Effector memory CD8-positive, alpha-beta T cell (primary cell): ENCODE measurements around the gene C4A.
"Not testable (repeated sequence)": the region's sequence is repeated elsewhere in the genome, so short reads cannot be mapped to it uniquely, and the experiment has no call there.

Experiments used
- ATAC-seq: fragments of 150-1000 bp; cut with Tn5 transposase; replicated peaks from 2 replicates; pipeline ENCODE4 v1.10.0; 2021; ENCODE audit warnings: mild to moderate bottlenecking, moderate library complexity
- DNase-seq, 3 experiments: peaks; one replicate each; pipeline ENCODE4 v3.0.0; 2021
- H3K27ac Mint-ChIP-seq, 2 donors: one replicate each; pipeline ENCODE4 v1.8.0; 2022; ENCODE audit warnings: mild to moderate bottlenecking in 2 of 2, mixed read lengths in 2 of 2, moderate library complexity in 2 of 2
- H3K27me3 Mint-ChIP-seq, 2 donors: one replicate each; pipeline ENCODE4 v1.8.0; 2022; ENCODE audit warnings: mixed read lengths in 2 of 2
- H3K36me3 Mint-ChIP-seq: one replicate; pipeline ENCODE4 v1.8.0; 2022; ENCODE audit warnings: mild to moderate bottlenecking, moderate library complexity, mixed read lengths; ENCODE audit not compliant: insufficient read depth
- H3K4me1 Mint-ChIP-seq, 2 donors: one replicate each; pipeline ENCODE4 v1.8.0; 2022; ENCODE audit warnings: low read depth in 2 of 2, mixed read lengths in 2 of 2
- H3K4me3 Mint-ChIP-seq, 2 donors: one replicate each; pipeline ENCODE4 v1.8.0; 2022; ENCODE audit warnings: mild to moderate bottlenecking in 2 of 2, mixed read lengths in 2 of 2, moderate library complexity in 2 of 2
- H3K9me3 Mint-ChIP-seq, 2 donors: one replicate each; pipeline ENCODE4 v1.8.0; 2022; ENCODE audit warnings: mixed read lengths in 2 of 2

The C4A gene

DNA sequence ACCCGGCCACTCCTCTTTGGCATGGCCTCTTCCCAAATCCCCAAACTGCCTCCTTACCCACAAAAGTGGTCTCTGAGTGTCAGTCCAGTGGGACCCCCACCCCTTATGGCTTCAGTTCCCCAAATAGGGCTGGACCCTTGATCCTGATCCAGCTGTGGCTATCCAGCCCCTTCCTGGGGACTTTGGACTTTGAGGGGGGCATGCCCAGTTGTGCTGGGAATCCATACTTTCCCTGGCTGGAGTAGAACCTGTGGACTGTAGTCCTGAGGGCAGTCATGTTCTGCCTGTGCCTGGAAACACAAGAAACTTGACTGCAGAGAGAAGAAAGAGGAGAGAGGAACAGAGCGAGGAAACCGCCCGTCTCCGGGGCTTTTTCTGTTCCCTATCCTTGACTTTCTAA lies 55.3 kb downstream of the C4A start:
- not testable (repeated sequence) for DNase-seq, H3K4me1 Mint-ChIP-seq, H3K36me3 Mint-ChIP-seq, H3K27me3 Mint-ChIP-seq, ATAC-seq, H3K9me3 Mint-ChIP-seq
- peak overlapping the region; percentile 75 to 83 for H3K27ac Mint-ChIP-seq
- peak overlapping the region in 1 of 2 donors; percentile 63 for H3K4me3 Mint-ChIP-seq

- Mint-ChIP-seq H3K4me3 (peak within 1 kb of the TSS in 1 of 2 donors; percentile 63), H3K27ac (peak within 1 kb of the TSS; percentile 75 to 83)
- H3K4me1 Mint-ChIP-seq, DNase-seq, H3K27me3 Mint-ChIP-seq, H3K9me3 Mint-ChIP-seq, H3K36me3 Mint-ChIP-seq: not testable (repeated sequence)
- peak; percentile 96 for ATAC-seq
These were observed 56.0 kb downstream of the C4A start, which contains the start of gene CYP21A2 for GRCh38 chr6:32037598-32038524. Gene CYP21A2, plus strand, starts transcription at chr6:32038415. Its CDS starts 8 bp downstream, at chr6:32038423.

DNA sequence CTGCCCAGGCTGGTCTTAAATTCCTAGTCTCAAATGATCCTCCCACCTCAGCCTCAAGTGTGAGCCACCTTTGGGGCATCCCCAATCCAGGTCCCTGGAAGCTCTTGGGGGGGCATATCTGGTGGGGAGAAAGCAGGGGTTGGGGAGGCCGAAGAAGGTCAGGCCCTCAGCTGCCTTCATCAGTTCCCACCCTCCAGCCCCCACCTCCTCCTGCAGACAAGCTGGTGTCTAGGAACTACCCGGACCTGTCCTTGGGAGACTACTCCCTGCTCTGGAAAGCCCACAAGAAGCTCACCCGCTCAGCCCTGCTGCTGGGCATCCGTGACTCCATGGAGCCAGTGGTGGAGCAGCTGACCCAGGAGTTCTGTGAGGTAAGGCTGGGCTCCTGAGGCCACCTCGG lies 57.0 kb downstream of the C4A start:
- not testable (repeated sequence) for H3K4me3 Mint-ChIP-seq, H3K4me1 Mint-ChIP-seq, H3K9me3 Mint-ChIP-seq, H3K27ac Mint-ChIP-seq, H3K36me3 Mint-ChIP-seq, ATAC-seq, DNase-seq, H3K27me3 Mint-ChIP-seq

GRCh38 chr6:32039321-32040274 lies 57.7 kb downstream of the C4A start:
- H3K4me3 Mint-ChIP-seq, DNase-seq, H3K9me3 Mint-ChIP-seq, H3K36me3 Mint-ChIP-seq, H3K4me1 Mint-ChIP-seq, H3K27ac Mint-ChIP-seq, ATAC-seq, H3K27me3 Mint-ChIP-seq: not testable (repeated sequence)

- not testable (repeated sequence) for H3K4me1 Mint-ChIP-seq, H3K4me3 Mint-ChIP-seq, H3K9me3 Mint-ChIP-seq, H3K36me3 Mint-ChIP-seq, DNase-seq, H3K27me3 Mint-ChIP-seq, H3K27ac Mint-ChIP-seq, ATAC-seq
These were observed 58.6 kb downstream of the C4A start for GRCh38 chr6:32040299-32041049.

DNA sequence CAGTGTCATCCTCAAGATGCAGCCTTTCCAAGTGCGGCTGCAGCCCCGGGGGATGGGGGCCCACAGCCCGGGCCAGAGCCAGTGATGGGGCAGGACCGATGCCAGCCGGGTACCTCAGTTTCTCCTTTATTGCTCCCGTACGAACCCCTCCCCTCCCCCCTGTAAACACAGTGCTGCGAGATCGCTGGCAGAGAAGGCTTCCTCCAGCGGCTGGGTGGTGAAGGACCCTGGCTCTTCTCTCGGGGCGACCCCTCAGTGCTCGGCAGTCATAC lies 59.1 kb downstream of the C4A start:
- DNase-seq, H3K27me3 Mint-ChIP-seq, H3K36me3 Mint-ChIP-seq, H3K4me3 Mint-ChIP-seq, H3K9me3 Mint-ChIP-seq, H3K4me1 Mint-ChIP-seq, ATAC-seq, H3K27ac Mint-ChIP-seq: not testable (repeated sequence)

GRCh38 chr6:32041385-32041784 lies 59.5 kb downstream of the C4A start:
- not testable (repeated sequence) for H3K27me3 Mint-ChIP-seq, DNase-seq, H3K4me3 Mint-ChIP-seq, H3K9me3 Mint-ChIP-seq, H3K4me1 Mint-ChIP-seq, H3K36me3 Mint-ChIP-seq, H3K27ac Mint-ChIP-seq, ATAC-seq

GRCh38 chr6:32042276-32042675 lies 60.4 kb downstream of the C4A start:
- not testable (repeated sequence) for ATAC-seq, H3K27ac Mint-ChIP-seq, H3K4me3 Mint-ChIP-seq, H3K4me1 Mint-ChIP-seq, H3K36me3 Mint-ChIP-seq, DNase-seq, H3K9me3 Mint-ChIP-seq, H3K27me3 Mint-ChIP-seq

DNA sequence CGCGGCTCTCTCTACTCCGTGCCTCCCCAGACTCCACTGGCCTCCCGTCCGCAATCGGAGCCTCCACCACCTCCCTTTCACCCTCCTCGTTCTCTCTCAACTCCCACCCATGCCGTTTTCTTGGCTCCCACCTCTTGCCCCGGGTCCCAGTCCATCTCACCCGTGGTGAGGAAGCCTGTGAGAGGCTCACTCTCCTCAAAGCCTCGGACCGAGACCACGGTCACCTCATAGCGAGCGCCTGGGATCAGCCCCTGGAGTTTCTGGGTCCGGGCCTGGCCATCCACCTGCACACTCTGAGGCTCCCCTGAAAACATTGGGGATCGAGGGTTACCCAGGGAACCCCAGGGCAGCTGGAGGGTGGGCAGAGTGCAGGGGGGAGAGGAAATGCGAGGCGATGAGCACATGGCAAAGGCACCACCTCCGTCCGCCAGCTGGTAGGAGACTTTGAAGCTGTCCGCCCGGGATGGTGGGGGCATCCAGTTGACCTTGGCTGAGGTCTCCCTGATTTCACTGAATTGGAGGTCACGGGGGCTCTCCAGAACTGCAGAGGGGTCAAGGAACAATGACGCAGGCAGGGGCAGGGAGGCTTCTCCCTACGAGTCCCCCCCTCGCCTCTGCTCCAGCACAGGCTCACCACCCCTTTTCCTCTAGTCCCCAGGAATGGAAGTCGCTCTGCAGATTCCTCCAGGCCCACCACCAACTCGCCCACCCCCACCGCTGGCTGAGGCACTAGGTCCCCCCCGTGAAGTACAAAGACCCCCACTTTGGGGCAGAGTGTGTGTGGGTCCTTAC lies 61.9 kb downstream of the C4A start:
- not testable (repeated sequence) for H3K4me1 Mint-ChIP-seq, DNase-seq, H3K4me3 Mint-ChIP-seq, H3K36me3 Mint-ChIP-seq, H3K27me3 Mint-ChIP-seq, H3K27ac Mint-ChIP-seq, H3K9me3 Mint-ChIP-seq, ATAC-seq

DNA sequence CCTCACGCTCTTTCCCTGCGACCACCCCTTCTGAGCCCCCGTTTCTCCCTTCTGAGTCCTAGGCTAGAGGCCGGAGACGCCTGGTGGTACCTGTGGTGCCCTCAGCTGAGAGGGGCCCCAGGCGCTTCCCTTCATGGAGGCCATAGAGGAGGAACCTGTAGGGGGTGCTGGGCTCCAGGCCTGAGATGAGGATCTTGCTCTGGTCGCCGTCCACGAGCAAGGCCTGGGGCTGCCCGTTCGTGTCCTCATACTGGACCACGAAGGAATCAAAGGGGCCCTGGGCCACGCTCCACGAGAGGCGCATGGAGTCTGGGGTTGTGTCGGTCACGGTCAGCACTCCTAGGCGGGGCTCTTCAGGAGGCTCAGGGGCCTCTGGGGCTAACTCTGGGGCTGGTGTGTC lies 63.1 kb downstream of the C4A start:
- not testable (repeated sequence) for H3K9me3 Mint-ChIP-seq, H3K27ac Mint-ChIP-seq, ATAC-seq, H3K4me3 Mint-ChIP-seq, H3K4me1 Mint-ChIP-seq, H3K27me3 Mint-ChIP-seq, H3K36me3 Mint-ChIP-seq, DNase-seq

- H3K4me3 Mint-ChIP-seq, result no peak overlapping the region
- H3K27ac Mint-ChIP-seq, result no peak overlapping the region
These were observed 64.1 kb downstream of the C4A start for GRCh38 chr6:32045811-32046449.

GRCh38 chr6:32046450-32047083 lies 64.7 kb downstream of the C4A start:
- Mint-ChIP-seq H3K9me3 (no peaks in the 10 kb centered on the region), H3K4me1 (peaks cover 5 to 6% of the 10 kb centered on the region in 2 donors), H3K4me3 (no peak overlapping the region), H3K27ac (no peak overlapping the region), H3K36me3 (no peaks in the 10 kb centered on the region), H3K27me3 (peaks cover 0 to 15% of the 10 kb centered on the region in 2 donors)
- no peak for DNase-seq
- ATAC-seq, result no peak

More at GRCh38 chr6:32045811-32046449, 64.1 kb downstream of the C4A start:
- Mint-ChIP-seq H3K9me3 (no peaks in the 10 kb centered on the region), H3K27me3 (peaks cover 0 to 9% of the 10 kb centered on the region in 2 donors), H3K4me1 (peaks cover 5 to 6% of the 10 kb centered on the region in 2 donors), H3K36me3 (no peaks in the 10 kb centered on the region)
- no peak for DNase-seq
- ATAC-seq, result no peak
